NCI-H1417 (cell line): ENCODE results near the gene AMDHD1.

Experiments used
- DNase-seq, 3 experiments: peaks; one replicate each; lab custom pipeline; 2025; lab: John Stamatoyannopoulos, UW

AMDHD1 gene

GRCh38 chr12:95995238-95996031, 52.3 kb downstream of the AMDHD1 start:
- no peak for DNase-seq

GRCh38 chr12:95996034-95996658, 53.0 kb downstream of the AMDHD1 start, which contains the start of gene HAL:
TSS of gene HAL (minus strand) at chr12:95996344. CDS start at chr12:95995910, 434 bp downstream.
- no peak for DNase-seq

GRCh38 chr12:95997276-95997675, 54.1 kb downstream of the AMDHD1 start:
- DNase-seq, result no peak

GRCh38 chr12:95997911-95998510, 54.9 kb downstream of the AMDHD1 start:
- DNase-seq, result no peak

- peak; percentile 44 to 77 (median 47) for DNase-seq
These were observed 55.6 kb downstream of the AMDHD1 start for GRCh38 chr12:95998611-95999286.

- no peak for DNase-seq
These were observed 56.4 kb downstream of the AMDHD1 start for GRCh38 chr12:95999484-95999883.

- DNase-seq, result no peak
These were observed 57.7 kb downstream of the AMDHD1 start for GRCh38 chr12:96000858-96001257.

GRCh38 chr12:96006727-96007126, 63.6 kb downstream of the AMDHD1 start:
- no peak for DNase-seq

- DNase-seq, result peak in 1 of 3 experiments; percentile 60
These were observed 64.6 kb downstream of the AMDHD1 start for GRCh38 chr12:96007729-96008128.

- no peak for DNase-seq
These were observed 71.9 kb downstream of the AMDHD1 start for GRCh38 chr12:96014943-96015599.

- DNase-seq, result peak in 1 of 3 experiments; percentile 33
These were observed 72.5 kb downstream of the AMDHD1 start for GRCh38 chr12:96015672-96016071.
